Astrocyte of the cerebellum (primary cell): ENCODE measurements around the gene GMEB1.
"Not testable (repeated sequence)": the region's sequence is repeated elsewhere in the genome, so short reads cannot be mapped to it uniquely, and the experiment has no call there.

ENCODE experiments used
- DNase-seq: peaks from one replicate; pipeline ENCODE4 v3.0.0-alpha.2; 2011; ENCODE audit warnings: low read depth
- H3K4me3 ChIP-seq: 2 replicates; pipeline ENCODE4 v1.5.1; 2011; ENCODE audit warnings: mild to moderate bottlenecking, low read depth, low read length, moderate library complexity
- in situ Hi-C: cut with HindIII; loops from 2 replicates; pipeline ENCODE4 v1.10.0; 2017; ENCODE audit warnings: low sequenced_read_pairs
- TF ChIP-seq, protein P1 (sequence below): IDR thresholded peaks from 2 replicates; pipeline ENCODE4 v1.5.1; 2012; ENCODE audit warnings: low read length, low read depth, moderate library complexity, mild to moderate bottlenecking; ENCODE audit errors: missing control alignments

GMEB1 gene

DNA sequence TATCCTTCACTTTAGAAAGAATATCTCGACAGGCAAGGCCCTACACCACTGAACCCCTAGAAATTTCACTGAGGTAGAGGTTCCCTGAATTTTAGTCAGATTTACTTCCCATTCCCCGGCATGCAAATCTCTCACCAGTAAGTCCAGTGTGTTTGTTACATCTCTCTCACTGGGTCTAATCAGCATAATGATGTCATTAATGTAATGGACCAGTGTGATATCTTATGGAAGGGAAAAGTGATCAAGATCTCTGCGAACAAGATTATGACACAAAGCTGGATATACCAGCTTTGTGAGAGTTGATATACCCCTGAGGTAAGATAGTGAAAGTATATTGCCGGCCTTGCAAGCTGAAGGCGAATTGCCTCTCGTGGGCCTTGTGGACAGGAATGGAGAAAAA lies 12.2 kb upstream of the GMEB1 start:
- H3K4me3 ChIP-seq: no peak overlapping the region
- in situ Hi-C loops: no loop called here
- no peak for DNase-seq
- TF ChIP-seq, protein P1, sequence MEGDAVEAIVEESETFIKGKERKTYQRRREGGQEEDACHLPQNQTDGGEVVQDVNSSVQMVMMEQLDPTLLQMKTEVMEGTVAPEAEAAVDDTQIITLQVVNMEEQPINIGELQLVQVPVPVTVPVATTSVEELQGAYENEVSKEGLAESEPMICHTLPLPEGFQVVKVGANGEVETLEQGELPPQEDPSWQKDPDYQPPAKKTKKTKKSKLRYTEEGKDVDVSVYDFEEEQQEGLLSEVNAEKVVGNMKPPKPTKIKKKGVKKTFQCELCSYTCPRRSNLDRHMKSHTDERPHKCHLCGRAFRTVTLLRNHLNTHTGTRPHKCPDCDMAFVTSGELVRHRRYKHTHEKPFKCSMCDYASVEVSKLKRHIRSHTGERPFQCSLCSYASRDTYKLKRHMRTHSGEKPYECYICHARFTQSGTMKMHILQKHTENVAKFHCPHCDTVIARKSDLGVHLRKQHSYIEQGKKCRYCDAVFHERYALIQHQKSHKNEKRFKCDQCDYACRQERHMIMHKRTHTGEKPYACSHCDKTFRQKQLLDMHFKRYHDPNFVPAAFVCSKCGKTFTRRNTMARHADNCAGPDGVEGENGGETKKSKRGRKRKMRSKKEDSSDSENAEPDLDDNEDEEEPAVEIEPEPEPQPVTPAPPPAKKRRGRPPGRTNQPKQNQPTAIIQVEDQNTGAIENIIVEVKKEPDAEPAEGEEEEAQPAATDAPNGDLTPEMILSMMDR: no peak

DNA sequence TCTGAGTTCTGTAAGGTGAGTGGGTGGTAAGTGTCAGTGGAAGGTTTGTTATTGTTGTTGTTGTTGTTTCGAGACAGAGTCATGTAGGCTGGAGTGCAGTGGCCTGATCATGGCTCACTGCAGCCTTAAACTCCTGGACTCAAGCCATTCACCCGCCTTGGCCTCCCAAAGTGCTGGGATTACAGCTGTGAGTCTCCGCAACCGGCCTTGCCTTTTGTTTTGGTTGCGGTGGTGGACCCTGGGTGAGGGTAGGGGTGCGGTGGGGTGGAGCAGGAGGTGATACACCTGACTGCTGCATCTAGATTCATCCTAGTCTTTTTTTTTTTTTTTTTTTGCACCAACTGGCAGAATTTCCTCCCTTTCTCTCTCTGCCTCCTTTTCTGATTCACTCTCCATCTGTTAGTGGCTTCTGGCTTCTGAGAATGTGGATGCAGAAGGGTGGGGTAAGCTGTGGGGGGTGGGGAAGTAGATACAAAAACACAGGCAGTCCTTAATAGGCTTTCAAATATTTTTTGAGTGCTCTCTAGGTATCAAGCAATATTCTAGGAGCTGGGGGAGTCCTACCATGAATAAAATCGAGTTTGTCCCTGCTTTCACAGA lies 4.6 kb upstream of the GMEB1 start:
- DNase-seq: no peak
- in situ Hi-C loops: no loop called here
- no peak overlapping the region for H3K4me3 ChIP-seq
- TF ChIP-seq, protein P1: no peak

DNA sequence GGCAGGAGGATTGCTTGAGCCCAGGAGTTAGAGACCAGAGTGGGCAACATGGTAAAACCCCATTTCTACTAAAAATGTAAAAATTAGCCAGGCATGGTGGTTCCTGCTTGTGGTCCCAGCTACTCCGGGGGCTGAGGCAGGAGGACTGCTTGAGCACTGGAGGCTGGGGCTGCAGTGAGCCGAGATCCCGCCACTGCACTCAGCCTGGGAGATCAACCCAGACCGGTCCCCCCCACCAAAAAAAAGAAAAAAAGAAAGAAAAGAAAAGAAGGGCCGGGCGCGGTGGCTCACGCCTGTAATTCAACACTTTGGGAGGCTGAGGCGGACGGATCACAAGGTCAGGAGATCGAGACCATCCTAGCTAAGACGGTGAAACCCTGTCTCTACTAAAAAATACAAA lies 1.8 kb upstream of the GMEB1 start:
- no peak overlapping the region for H3K4me3 ChIP-seq
- no peak for DNase-seq
- in situ Hi-C loops: no loop called here
- TF ChIP-seq, protein P1: no peak

DNA sequence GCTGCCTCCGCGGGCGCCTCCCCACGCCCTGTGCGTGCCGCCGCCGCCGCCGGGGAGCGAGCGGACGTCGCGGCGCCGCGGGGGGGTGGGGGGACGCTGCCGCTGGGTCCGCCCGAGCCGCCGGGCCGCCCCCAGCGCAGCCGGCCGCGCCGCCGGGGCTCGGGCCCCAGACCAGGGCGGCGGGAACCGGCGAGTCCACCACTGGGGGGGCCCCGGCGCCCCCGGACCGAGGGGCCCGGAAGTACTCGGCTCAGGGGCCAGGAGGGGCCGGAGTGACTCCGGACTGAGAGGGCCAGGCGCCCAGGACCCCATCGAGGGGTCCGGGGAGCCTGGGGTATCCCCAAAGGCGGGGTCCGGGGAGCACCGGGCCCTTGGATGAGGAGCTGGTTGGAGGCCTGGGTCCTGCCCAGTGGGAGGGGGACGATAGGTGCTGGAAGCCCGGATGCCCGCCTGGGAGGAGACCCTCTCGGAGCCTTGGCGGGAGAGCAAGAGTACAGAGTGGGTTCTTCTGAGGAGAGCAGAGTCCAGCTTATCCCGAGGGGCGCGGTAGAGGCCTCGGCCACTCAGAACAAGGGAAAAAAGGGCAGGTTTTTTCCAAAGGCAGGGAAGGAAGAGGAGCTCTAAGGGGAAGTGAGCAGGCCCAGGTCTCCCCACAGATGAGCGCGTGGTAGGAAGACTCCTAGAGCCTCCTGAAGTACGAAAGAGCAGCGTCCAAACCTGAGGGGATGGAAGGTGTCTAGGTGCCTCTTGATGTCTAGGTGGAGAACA lies 556 bp downstream of the GMEB1 start:
- TF ChIP-seq, protein P1: no peak
- peak overlapping the region; percentile 69 for H3K4me3 ChIP-seq
- DNase-seq: no peak
- in situ Hi-C loops: no loop called here

DNA sequence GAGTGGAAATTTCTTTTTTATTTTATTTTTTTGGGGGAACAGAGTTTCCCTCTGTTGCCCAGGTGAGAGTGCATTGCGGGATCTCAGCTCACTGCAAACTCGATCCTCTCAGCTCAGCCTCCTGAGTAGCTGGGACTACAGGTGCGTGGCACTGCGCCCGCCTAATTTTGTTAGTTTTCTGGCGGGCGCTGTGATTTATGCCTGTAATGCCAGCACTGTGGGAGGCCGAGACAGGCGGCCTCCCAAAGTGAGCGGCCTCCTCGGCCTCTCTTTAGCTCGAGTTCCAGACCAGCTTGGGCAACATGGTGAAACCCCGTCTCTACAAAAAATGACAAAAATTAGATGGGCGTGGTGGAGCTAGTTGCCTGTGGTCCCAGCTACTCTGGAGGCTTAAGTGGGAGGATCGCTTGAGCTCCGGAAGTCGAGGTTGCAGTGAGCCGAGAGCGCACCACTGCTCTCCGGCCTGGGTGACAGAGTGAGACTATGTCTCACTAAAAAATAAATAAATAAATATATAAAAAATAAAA lies 2.7 kb downstream of the GMEB1 start:
- no peak for DNase-seq
- in situ Hi-C loops: no loop called here
- TF ChIP-seq, protein P1: no peak
- H3K4me3 ChIP-seq: no peak overlapping the region

DNA sequence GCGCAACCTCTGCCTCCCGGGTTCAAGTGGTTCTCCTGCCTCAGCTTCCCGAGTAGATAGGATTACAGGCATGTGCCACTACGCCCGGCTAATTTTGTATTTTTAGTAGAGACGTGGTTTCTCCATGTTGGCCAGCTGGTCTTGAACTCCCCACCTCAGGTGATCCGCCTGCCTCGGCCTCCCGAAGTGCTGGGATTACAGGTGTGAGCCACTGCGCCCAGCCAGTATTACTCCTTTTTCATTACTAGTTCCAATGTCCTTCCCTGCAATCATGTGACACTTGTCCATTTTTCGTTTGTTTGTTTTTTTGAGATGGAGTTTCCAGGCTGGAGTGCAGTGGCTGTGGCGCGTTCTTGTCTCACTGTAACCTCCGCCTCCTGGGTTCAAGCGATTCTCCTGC lies 4.4 kb downstream of the GMEB1 start:
- H3K4me3 ChIP-seq, in situ Hi-C loops, DNase-seq: not testable (repeated sequence)

DNA sequence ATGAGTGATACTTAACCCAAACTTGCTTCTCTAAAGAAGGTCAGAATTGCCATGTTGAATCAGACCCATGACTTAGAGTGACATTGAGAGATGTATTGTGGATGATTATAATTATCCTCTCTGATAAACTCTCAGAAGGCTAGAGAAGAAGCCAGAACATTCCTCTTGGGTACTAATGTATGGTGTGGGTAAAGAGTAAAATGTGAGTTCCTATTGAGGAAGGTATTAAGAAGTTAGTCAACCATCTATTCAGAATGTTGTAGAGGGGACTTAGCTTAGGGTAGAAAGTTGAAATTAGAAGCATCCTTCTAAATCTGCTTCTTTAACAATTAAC lies 7.3 kb downstream of the GMEB1 start:
- no peak overlapping the region for H3K4me3 ChIP-seq
- in situ Hi-C loops: no loop called here
- TF ChIP-seq, protein P1: no peak
- DNase-seq: no peak
